Adipocyte (in vitro differentiated cells): ENCODE results near the gene CACNB4.

Experiments
- DNase-seq: peaks from one replicate; pipeline ENCODE4 v3.0.0-alpha.2; 2015; ENCODE audit warnings: low read depth
- H3K27me3 ChIP-seq: replicated peaks from 2 replicates; pipeline ENCODE4 v1.7.0; 2013; ENCODE audit warnings: mild to moderate bottlenecking, low read length, moderate library complexity; ENCODE audit not compliant: control insufficient read depth, insufficient read depth
- H3K36me3 ChIP-seq: 2 replicates; pipeline ENCODE4 v1.7.0; 2013; ENCODE audit warnings: low read length, mild to moderate bottlenecking, moderate library complexity; ENCODE audit not compliant: control insufficient read depth, insufficient read depth, severe bottlenecking
- H3K4me1 ChIP-seq: 2 replicates; pipeline ENCODE4 v1.7.0; 2013; ENCODE audit warnings: mild to moderate bottlenecking, low read length, moderate library complexity; ENCODE audit not compliant: control insufficient read depth, insufficient read depth
- H3K4me3 ChIP-seq: 2 replicates; pipeline ENCODE4 v1.7.0; 2013; ENCODE audit warnings: mild to moderate bottlenecking, low read length, moderate library complexity
- H3K9ac ChIP-seq: 2 replicates; pipeline ENCODE4 v1.7.0; 2013; ENCODE audit warnings: mild to moderate bottlenecking, low read length, moderate library complexity
- H3K9me3 ChIP-seq: 2 replicates; pipeline ENCODE4 v1.7.0; 2013; ENCODE audit warnings: mild to moderate bottlenecking, low read length, moderate library complexity; ENCODE audit not compliant: control insufficient read depth

The CACNB4 gene

DNA sequence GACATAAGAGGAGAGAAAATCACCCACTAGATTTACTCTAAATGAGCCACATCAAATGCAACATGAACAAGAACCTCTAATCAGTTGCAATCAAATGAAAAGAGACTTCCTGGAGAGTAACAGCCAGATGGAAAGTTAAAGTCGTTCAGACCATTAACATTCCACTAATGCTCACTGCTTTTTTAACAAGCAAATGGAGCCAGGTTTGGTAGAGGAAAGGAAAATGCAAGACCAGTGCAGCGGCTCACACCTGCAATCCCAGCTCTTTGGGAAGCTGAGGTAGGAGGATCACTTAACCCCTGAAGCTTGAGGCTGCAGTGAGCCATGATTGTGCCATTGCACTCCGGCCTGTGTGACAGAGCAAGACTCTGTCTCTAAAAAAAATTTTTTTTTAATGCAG is 48.5 kb downstream of the CACNB4 start:
- H3K4me1 ChIP-seq = peaks cover 6% of the 10 kb centered on the region
- H3K9me3 ChIP-seq = no peaks in the 10 kb centered on the region
- H3K9ac ChIP-seq = no peak overlapping the region
- no peak overlapping the region for H3K4me3 ChIP-seq
- no peak for DNase-seq
- H3K36me3 ChIP-seq = no peaks in the 10 kb centered on the region
- H3K27me3 ChIP-seq = peaks cover 30% of the 10 kb centered on the region

DNA sequence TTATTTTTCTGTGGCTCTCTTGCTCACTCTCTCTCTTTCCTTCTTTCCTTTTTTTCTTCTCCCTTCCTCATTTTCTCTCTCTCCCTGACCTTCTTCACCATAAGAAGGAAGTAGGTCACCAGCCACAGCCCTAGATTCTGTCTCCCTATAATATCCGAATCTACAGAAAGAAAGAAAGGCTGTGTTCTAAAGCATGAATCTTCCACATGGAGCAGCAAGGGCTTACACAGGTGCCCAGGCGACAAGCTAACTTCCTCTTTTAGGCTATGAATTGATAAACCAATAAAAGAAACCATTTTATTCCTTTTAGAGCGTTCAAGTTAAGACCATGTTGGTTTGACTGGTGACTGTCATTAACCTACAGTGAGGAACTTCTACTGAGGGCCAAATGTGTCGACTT is 49.3 kb downstream of the CACNB4 start:
- DNase-seq = no peak
- Histone ChIP-seq H3K4me1 (no peaks in the 10 kb centered on the region), H3K27me3 (peaks cover 30% of the 10 kb centered on the region), H3K9me3 (no peaks in the 10 kb centered on the region), H3K36me3 (no peaks in the 10 kb centered on the region), H3K9ac (no peak overlapping the region), H3K4me3 (no peak overlapping the region)

DNA sequence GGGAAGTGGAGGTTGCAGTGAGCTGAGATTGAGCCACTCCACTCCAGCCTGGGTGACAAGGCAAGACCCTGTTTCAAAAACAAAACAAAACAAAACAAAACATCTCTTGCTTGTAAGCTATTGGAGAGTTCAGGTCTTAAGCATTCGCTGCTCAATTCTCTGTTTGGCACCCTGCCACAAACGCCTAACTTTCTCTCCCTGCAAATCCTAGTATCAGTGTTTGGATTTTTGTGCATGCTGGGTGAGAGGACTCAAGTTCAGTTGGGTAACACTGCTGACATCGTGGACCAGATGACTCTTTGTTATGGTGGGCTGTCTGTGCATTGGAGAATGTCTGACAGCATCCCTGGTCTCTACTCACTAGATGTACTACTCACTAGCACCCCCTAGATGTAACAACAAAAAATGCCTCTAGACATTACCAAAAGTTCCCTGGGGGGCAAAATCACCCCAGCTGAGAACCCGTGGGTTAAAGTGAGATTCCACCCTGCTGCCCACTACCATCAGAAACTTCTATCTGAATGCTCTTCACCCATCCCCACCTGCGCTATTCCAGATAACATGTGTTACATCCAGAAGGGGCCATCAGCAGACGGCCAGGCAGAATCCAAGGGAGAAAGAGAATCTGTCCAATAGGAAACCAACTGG is 50.9 kb downstream of the CACNB4 start:
- Histone ChIP-seq H3K4me3 (no peak overlapping the region), H3K9ac (no peak overlapping the region), H3K4me1 (no peaks in the 10 kb centered on the region), H3K36me3 (no peaks in the 10 kb centered on the region), H3K9me3 (no peaks in the 10 kb centered on the region), H3K27me3 (peaks cover 35% of the 10 kb centered on the region)
- DNase-seq = no peak

DNA sequence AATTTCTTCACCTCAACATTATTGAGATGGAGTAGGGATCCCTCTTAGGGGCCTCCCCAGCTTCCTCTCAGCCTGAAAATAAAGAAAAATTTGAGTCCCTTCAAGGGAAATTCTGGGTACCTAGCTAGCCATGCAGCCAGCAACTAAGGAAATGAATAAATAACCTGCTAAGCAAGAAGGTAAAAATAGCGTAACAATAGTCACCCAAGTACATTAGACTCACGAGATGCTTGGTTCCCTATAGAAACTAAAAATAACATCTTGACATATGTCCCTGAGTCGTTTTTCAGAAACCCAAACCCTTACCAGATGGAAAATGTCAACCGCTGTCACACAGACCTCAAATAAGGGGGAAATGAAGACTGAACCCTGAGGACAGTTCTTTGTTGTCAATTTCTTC is 51.9 kb downstream of the CACNB4 start:
- H3K9ac ChIP-seq = no peak overlapping the region
- no peak overlapping the region for H3K4me3 ChIP-seq
- no peaks in the 10 kb centered on the region for H3K4me1 ChIP-seq
- no peaks in the 10 kb centered on the region for H3K36me3 ChIP-seq
- H3K9me3 ChIP-seq = no peaks in the 10 kb centered on the region
- no peak for DNase-seq
- H3K27me3 ChIP-seq = peaks cover 30% of the 10 kb centered on the region

DNA sequence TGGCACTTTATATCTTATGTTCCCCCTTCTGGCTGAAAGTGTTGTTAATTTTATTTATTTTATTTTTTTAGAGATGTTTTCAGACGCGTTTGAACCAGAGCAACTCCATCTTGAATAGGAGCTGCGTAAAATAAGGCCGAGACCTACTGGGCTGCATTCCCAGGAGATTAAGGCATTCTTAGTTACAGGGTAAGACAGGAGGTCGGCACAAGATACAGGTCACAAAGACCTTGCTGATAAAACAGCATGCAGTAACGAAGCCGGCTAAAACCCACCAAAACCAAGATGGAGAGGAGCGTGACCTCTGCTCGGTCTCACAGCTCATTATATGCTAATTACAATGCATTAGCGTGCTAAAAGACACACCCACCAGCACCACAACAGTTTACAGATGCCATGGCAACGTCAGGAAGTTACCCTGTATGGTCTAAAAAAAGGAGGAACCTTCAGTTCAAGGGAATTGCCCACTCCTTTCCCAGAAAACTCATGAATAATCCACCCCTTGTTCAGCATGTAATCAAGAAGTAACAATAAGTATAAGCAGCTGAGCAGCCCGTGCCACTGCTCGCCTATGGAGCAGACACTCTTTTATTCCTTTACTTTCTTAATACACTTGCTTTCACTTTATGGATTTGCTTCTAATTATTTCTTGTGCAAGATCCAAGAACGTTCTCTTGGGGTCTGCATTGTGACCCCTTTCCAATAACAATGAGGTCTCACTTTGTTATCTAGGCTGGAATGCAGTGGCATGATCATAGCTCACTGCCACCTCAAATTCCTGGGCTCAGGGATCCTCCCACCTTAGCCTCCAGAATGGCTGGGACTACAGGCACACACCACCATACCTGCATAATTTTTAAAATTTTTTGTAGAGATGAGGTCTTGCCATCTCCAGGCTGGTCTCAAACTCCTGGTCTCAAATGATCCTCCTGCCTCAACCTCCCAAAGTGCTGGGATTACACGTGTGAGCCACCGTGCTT is 55.9 kb downstream of the CACNB4 start:
- Histone ChIP-seq H3K9ac (no peak overlapping the region), H3K27me3 (peaks cover 4% of the 10 kb centered on the region), H3K4me1 (peaks cover 9% of the 10 kb centered on the region), H3K4me3 (no peak overlapping the region), H3K36me3 (no peaks in the 10 kb centered on the region), H3K9me3 (no peaks in the 10 kb centered on the region)
- no peak for DNase-seq

DNA sequence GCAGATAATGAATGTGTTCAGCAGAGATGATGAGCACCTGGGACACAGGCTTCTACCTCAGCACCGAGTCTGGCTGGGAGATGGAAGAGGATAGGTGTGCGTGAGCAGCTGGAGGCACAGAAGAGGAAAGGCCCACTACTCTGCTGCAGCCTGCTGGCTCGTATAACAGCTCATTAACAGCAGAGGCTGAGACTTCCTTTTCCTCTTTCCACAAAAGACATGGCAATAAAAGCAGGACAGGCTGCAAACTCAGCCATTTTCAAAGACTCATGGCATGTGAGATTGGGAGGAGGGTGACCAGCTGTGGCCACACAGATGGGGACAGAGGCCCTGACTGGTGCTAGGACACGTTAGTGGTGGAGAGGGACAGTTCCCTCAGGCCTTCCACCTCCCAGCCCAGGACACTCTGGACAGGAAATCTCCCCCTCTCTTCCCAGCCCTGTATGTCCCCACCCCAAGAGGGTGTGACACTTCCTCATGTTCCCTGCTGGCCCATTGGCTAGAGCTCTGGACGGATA is 60.3 kb downstream of the CACNB4 start:
- Histone ChIP-seq H3K27me3 (peaks cover 4% of the 10 kb centered on the region), H3K9me3 (no peaks in the 10 kb centered on the region), H3K9ac (peak overlapping the region; percentile 54), H3K36me3 (no peaks in the 10 kb centered on the region), H3K4me3 (no peak overlapping the region), H3K4me1 (peaks cover 19% of the 10 kb centered on the region)
- no peak for DNase-seq

DNA sequence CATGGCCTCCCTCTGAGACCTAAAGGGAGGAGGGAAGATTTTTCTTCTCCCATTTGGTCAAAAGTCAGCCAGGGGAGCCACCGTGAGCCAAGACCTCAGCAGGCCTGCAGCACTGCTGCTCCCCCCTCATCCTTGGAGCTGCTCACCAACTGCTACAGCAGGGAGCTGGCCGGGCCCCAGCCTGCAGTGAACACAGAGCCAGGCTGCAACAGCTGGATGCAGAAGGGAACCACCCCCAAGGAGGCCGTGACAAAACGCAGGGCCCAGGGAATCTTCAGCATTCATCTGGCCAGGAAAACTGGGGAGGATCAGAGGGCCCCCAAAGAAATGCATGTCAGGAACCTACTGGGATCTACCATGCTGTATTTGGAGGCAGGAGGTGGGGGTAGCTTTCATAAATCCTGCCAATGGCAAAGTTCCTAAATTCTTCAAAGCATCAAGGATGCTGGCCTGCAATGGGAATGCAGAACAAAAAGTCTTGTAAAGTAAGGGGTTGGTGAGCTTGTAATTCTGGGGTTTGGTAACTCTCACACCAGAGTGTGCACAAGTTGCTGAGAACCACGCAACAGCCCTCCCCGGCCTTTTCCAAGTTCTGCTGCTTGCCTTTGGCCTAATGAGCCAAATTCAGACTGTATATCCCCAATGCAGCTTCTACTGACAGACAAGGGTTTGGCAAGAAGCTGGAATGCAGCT is 61.0 kb downstream of the CACNB4 start:
- H3K9ac ChIP-seq = peak overlapping the region; percentile 54
- H3K9me3 ChIP-seq = no peaks in the 10 kb centered on the region
- no peak for DNase-seq
- H3K27me3 ChIP-seq = no peaks in the 10 kb centered on the region
- no peaks in the 10 kb centered on the region for H3K36me3 ChIP-seq
- H3K4me3 ChIP-seq = no peak overlapping the region
- peaks cover 19% of the 10 kb centered on the region for H3K4me1 ChIP-seq

DNA sequence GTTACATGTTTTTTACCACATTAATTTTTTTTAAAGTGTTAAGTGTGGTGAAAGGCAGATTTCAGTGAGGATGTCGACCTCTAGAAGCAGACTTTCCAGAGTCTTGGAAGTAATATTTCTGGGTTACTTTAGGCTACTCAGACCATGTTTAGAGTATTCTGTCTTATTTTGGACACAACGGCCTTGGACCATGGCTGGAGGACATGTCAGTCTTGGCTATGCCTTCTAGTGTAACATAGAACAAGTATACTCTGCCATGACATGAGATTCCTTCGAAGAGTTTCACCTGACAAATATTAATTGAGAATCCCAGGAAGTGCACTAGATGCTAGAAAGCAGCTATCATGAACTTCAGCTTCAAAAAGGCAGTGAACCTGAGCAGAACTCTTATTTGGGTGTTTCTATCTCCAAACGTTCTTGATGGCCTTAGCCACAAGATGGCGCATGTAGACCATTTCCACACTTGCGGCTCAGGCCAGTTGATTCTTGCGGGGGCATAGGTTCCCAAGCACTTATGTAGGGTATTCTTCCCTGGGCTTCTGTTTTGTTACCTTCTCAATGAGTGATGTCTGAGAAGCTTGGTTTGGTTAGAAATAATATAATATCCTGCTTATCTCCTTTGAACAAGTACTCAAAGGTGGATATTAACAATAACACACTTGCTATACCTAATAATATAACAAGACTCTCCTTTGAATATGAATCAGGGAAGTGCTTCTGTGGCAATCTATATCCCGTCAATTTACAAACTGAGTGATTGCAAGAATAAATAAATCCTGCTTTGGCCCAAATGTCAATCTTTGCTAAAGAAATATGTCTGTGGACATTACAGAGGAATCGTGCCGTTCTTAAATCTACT is 62.0 kb downstream of the CACNB4 start:
- Histone ChIP-seq H3K9me3 (no peaks in the 10 kb centered on the region), H3K4me1 (peaks cover 19% of the 10 kb centered on the region)

DNA sequence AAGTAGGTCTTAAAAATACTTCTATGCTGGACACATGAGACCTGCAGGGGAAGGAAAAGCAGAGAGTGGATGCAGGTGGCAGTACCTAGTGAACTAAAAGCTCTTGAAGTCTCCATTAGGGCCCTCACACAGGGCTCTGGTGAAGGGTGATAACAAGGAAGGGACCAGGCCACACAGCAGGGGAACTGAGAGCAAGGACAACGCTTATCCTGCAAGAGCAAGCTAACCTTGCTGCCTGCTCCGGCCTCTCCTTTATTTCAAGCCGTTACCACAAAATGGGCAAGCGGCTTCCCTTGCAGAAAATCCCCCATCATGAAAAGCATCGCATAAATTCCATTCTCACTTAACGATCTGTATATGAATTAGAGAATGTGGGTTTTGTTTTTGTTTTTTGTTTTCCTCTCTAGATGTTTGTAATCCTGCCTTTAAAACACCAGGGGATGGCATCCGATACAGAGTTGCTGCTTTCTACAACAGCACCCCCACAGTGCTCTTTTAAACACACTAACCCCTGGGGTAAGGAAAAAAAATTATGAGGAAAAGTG is 64.5 kb downstream of the CACNB4 start:
- H3K36me3 ChIP-seq = no peaks in the 10 kb centered on the region
- no peaks in the 10 kb centered on the region for H3K27me3 ChIP-seq
- H3K9ac ChIP-seq = no peak overlapping the region
- peaks cover 19% of the 10 kb centered on the region for H3K4me1 ChIP-seq
- no peak overlapping the region for H3K4me3 ChIP-seq
- H3K9me3 ChIP-seq = no peaks in the 10 kb centered on the region
- no peak for DNase-seq

More for the DNA sequence above, 62.0 kb downstream of the CACNB4 start:
- Histone ChIP-seq H3K9ac (peak overlapping the region; percentile 54), H3K27me3 (no peaks in the 10 kb centered on the region), H3K36me3 (no peaks in the 10 kb centered on the region), H3K4me3 (no peak overlapping the region)
- peak; percentile 87 for DNase-seq
